NOMO-1 (cell line): ENCODE measurements around the gene IFNAR2.
"Not testable (repeated sequence)": the region's sequence is repeated elsewhere in the genome, so short reads cannot be mapped to it uniquely, and the experiment has no call there.

Experiments
- DNase-seq, 2 experiments: peaks; one replicate each; lab custom pipeline; 2025; ENCODE audit not compliant: unreplicated experiment in 2 of 2; lab: John Stamatoyannopoulos, UW

Gene IFNAR2

DNA sequence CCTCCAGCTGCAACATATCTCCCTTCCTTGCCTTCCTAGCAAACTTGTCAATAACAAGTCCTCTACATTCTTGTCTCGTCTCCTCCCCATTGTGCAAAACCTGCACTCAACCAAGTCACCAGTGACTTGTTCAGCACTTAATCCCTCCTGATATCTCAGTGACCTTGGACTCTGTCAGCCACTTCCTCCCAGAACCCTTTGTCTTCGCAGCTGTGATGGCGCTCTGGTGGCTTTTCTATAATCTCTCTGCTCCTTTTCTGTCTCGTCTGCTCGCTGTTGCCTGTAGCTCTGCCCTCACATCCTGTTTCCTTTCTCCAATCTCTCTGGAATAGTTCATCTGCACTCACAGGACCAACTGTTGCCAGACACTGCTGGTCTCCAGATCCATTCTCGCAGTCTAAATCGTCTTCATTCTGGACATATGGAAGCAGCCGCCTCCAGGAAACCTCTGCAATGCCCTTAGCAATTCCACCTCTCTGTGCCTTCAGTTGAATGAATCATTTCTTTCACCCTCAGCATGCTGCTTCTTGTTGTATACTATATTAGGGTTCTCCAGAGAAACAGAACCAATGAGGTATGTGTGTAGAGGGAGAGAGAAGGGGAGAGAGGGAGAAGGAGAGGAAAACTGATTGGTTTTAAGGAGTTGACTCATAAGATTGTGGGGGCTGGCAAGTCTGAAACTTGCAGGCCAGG is 17.4 kb upstream of the IFNAR2 start:
- DNase-seq, result peak in 1 of 2 experiments; percentile 31

DNA sequence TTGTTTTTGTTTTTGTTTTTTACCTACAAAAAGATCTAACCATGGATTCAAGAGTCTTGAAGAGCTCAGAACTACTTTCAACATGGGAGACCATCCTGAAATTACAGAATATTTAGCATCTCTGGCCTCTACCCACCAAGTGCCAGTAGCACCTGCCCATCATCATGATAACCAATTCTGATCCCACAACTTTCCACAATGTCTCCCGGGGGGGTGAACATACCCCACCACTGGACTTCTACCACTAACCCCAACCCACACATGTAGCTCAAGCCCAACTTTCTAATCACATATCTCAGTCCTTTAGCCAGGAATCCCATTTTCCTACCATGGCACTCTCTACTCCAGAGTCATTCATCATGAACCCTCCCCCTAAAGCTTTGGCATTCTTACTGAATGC is 15.7 kb upstream of the IFNAR2 start:
- no peak for DNase-seq

DNA sequence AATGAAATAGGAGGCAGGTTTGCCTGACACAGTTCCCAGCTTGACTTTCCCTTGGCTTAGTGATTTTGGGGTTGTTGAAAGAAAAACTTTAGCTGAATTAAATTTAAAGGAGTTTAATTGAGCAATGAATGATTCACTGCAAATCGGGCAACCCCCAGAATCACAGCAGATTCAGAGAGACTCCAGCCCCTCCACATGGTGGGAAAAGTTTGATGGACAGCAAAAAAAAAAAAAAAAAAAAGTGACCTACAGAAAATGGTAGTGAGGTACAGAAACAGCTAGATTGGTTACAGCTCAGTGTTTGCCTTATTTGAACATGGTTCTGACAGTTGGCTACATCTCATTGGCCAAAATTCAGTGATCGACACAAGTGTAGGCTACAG is 12.6 kb upstream of the IFNAR2 start:
- no peak for DNase-seq

DNA sequence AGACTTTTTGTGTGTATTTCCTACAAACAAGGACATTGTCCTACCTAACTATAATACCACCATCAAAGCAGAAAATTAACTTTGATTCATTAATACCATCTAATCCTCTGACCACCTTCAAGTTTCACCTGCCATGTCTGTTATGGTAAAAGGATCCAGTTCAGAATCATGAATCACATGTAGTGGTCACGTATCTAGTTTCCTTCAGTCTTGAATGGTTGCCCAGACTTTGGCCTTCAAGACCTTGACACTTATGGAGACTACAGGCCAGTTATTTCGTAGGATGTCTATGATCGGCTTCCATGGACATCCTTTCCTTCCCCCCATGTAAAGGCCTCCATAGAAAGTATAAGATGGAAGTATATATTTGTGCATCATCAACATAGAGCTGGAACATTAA is 10.4 kb upstream of the IFNAR2 start:
- no peak for DNase-seq

DNA sequence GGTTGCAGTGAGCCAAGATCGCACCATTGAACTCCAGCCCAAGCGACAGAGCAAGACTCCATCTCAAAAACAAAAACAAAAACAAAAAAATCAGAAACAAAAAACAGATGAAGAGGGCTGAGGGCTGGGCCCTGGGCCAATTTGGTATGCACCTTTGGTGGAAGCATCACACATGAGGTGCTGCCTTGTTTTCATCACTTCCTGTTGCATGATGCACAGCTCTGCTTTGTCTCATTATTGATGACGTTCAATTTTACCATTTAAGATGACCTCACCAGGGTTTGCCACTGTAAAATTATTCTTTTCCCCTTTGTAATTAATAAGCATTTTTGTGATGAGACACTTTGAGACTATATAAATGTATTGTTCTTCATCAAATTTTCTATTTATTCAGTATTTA is 9.8 kb upstream of the IFNAR2 start:
- DNase-seq, result no peak

DNA sequence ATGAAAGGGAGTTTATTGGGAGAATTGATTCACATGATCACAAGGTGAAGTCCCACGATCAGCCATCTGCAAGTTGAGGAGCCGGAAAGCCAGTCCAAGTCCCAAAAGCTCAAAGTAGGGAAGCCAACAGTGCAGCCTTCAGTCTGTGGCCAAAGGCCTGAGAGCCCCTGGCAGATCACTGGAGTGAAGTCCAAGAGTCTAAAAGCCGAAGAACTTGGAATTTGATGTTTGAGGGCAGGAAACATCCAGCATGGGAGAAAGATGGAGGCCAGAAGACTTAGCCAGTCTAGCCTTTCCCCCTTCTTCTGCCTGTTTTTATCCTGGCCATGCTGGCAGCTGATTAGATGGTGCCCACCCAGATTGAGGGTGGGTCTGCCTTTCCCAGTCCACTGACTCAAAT is 4.4 kb upstream of the IFNAR2 start:
- DNase-seq, result not testable (repeated sequence)

DNA sequence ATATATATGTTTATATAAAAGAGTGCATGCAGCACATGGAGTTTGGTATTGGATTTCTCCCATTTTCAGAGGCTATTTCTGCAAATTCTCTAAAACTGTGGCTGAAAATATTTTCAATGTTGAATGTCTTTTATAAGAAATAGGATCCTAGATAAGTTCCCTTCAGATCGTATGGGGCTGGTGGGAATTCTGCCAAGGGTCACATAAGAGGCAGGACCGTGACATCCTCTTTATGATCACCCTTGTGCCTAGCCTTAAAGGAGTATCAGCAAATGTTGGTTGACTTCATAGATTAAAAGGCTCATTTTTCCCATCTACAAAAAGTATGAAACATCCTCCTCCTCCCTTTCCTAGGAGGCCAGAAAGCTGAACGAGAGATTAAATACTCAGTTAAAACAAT is 1.3 kb upstream of the IFNAR2 start:
- DNase-seq, result no peak

DNA sequence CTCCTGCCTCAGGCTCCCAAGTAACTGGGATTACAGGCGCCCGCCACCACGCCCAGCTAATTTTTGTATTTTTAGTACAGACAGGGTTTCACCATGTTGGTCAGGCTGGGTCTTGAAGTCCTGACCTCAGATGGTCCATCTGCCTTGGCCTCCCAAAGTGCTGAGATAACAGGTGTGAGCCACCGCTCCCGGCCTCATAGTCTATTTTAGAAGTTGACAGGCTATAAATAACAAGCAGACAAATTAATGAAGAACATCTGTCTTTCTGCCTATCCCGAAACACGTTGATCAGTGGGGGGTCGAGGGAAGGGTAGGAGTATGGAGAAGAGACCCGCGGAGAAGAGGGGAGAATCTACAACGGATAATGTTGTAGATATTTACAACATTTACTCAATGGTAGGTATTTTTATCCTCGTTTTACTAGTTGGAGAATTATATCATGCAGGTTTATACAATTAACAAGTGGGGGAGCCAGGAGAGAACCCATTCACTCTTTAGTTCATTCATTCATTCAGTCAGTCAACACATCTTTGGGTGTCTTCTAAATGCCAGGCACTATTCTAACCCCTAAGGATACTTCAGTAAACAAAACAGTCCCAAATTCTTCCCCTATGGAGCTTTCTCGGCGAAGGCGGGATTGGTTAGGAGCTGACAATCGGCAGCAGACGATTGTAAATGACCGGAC is 497 bp upstream of the IFNAR2 start:
- no peak for DNase-seq

DNA sequence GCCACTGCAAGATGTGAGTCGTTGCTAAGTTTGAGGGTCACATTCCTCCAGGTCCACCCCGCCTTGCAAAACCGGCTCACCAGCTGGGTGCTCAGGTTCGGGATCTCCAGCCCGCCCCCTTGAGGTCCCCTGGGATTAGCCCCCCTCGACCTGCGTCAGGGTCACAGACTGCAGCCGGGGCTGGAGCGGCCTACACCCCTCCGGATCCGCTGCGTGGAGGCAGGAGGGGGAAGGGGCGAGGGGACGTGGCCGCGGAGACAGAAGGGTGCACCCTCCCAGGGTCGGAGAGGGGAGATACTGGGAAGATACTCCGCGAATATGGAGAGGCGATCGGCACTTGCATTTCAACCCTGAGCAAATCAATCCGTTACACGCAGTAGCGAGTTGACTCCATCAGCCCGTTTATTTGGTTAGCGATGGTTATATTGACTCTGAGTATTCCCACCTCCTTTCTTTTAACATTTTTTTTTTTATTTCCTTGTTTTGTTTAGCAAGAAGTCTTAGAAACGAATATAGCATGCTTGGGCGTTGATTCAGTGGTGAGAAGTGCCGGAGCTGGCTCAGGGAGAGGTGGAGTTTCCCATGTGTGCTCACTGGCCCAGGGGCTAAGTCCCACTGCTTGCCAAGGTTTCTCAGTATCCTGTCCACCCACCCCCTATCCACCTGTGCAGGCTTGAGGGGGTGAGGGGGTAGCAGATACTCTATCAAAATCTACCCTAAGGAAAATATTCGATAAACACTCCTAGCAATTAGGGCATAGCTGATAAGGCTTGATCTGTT is 997 bp downstream of the IFNAR2 start:
- peak in 1 of 2 experiments; percentile 40 for DNase-seq

DNA sequence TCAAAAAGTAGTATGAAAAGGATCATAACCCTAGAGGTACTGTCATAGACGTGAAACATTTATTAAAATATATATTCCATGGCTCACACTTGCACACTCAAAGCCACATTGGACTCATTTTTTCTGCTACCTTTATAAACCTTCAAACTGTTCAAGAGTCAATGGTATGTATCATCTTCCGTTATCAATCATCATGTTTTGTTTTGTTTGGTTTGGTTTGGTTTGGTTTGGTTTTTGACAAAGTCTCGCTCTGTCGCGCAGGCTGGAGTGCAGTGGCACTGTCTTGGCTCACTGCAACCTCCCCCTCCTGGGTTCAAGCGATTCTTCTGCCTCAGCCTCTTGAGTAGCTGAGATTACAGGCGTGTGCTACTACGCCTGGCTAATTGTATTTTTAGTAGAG is 1.8 kb downstream of the IFNAR2 start:
- no peak for DNase-seq

DNA sequence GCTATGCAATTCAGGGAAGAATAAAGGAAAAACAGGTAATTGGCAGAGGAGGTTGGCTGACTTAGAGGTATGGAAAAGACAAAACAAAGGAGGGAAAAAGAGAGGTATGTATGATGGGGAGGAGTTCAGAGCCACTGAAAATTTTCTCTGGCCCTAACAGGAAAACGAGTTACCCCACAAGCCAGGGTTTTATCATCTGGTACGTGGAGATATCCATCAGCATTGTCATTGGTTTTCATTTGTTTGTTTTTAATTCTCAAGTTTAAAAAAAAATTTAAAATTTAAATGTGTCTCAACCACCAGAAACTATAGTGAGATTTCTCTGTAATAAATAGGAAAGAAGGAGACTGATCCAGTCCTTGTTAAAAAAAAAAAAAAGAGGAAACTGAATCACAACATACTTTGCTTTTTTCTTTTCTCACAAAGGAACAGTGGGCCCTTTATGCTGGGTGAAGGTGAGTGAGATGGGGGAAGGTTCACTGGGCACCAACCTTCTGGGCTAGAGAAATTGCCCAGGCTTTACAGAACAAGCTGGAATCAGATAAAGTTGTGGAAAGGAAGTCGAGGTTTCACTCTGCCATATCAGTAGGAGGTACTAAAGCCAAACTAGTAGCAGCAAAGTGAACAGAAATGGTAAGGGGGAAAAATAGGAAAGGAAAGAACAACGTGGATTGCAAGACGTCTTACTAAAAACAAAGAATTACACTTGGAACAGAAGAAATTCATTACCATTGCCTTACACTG is 2.7 kb downstream of the IFNAR2 start:
- DNase-seq, result peak in 1 of 2 experiments; percentile 26

DNA sequence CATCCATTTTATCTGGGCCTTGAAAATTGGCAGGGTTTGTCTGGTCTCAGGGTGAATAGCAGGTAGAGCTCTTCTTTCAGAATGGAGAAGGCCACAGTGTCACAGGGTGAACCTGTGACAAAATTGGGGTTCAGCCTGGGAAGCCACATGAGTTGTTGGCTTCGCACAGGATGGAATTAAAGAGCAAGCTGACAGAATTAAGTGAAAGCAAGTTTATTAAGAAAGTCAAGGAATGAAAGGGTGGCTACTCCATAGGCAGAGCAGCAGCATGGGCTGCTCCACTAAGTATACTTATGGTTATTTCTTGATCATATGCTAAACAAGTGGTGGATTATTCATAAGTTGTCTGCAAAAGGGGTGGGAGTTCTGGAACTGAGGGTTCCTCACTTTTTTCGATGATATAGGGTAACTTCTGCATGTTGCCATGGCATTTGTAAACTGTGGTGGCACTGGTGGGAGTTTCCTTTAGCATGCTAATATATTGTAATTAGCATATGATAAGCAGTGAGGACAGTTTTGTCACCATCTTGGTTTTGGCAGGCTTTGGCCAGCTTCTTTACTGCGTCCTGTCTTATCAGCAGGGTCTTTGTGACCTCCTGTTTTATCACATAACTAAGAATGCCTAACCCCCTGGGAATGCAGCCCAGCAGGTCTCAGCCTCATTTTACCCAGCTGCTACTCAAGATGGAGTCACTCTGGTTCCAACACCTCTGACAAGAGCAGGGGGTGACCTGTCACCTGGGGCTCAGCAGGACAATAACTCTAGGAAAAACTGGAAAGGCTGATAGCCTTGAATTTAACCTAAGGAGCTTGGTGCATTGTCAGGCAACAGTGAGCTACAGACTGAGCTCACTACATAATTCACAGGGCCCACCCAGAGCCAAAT is 5.1 kb downstream of the IFNAR2 start:
- DNase-seq, result no peak

DNA sequence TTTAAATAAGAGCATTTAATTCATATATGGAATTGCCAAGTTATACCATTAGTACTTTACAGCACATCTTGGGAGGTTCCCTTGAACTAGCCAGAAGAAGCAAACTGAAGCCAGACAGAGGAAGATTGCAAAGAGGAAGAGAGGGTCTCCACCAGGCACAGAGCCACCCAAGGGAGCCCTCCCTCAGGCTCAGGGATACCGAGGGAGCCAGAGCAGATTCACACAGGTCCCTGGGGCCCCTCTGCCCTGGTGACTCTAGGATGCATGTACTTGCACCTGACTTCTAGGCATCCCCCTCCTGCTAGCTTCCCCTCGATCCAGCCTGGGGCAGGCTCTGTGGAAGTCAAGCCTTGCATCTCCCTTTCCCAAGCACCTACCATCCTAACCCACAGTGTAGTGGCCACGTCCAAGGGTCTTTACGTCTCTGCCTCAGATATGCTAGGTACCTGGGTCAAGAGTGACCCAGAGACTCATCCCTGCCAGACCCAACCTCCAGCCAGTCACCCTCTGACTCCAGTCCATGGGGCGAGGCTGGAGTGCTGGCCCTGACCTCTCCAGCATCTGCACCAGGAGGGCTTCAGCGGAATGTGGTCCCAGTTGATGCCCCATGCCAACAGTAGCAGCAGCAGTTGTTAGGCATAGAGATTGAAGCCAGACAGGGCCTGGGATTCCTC is 6.4 kb downstream of the IFNAR2 start:
- DNase-seq, result no peak

DNA sequence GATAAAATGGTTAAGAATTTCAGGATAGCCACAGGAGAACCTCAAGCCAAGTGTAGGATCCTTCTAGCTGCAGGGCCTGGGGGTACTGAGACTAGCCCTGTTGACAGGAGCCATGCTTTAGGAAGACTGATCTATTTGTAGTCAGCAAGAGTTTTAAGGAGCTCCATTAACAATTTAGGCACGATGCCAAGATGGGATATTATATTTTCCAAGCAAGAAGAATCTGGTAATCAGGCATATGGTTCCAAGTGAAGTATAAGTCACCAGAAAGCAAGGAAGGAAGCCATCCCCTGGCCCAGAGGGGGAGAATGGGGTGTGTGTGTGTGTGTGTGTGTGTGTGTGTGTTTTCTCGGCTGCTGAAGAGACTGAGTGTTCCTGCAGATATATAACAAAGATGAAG is 7.0 kb downstream of the IFNAR2 start:
- no peak for DNase-seq

DNA sequence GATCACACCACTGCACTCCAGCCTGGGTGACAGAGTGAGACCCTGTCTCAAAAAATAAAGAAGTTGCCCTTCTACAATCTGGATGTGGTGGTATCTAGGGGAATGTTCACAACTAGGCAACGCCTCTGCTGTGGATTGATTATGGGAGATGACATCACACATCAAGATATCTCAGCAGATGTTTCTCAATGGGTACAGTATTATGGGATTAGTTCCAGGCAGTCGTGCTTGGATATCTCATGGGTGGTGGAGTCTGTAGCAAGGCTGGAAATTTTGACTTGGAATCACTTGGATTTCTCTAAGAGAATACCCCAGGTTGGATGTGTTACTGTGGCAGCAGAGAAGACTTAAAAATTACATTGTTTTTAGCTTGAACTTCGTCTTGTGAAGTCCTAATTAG is 7.7 kb downstream of the IFNAR2 start:
- no peak for DNase-seq

DNA sequence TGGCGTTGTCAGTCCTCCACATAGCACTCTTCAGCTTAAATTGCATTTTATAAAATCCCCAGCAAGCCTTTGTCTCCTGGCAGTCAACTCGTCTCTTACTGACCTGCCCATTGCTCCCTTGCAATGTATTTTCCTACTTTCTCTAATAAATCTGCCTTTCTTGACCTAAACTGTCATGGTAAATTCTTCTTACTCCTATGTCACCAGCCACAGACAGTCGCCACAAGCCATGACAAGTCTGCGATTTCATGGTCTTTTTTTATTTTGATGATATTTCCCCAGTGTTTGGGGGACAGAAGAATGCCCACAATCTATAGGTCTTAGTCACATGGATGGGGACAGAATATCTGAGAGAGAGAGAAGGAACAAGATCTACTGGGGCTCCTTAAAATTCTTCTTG is 8.4 kb downstream of the IFNAR2 start:
- no peak for DNase-seq

DNA sequence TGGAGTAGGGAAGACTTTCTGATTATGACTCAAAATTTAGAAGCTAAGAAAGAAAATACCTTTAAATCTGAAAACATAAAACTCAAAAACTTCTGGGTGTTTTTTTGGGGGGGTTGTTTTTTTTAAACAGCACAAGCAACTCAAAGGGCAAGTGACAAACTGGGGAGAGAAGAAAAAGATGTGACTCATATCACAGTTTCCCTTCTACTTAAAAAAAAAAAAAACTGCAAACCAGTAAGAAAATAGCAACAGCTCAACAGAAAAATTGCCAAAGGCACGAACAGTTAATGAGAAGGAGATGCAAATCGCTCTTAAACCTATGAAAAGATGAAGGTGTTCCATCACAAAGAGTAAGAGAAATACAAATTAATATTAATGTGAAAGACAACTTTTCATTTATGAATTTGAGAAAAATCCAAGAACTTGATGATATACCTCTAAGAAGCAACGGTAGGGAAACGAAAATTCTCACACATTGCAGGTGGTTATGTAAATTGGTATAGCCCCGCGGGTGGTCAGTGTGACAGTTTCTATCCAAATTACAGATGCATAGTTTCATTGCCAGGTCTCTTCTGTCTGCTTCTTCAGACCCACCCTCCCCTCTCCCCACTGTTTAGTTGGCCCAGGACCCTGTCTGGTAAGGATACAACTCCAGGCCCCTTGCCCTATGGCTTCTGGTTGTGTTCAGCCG is 9.0 kb downstream of the IFNAR2 start:
- peak; percentile 61 to 72 for DNase-seq

DNA sequence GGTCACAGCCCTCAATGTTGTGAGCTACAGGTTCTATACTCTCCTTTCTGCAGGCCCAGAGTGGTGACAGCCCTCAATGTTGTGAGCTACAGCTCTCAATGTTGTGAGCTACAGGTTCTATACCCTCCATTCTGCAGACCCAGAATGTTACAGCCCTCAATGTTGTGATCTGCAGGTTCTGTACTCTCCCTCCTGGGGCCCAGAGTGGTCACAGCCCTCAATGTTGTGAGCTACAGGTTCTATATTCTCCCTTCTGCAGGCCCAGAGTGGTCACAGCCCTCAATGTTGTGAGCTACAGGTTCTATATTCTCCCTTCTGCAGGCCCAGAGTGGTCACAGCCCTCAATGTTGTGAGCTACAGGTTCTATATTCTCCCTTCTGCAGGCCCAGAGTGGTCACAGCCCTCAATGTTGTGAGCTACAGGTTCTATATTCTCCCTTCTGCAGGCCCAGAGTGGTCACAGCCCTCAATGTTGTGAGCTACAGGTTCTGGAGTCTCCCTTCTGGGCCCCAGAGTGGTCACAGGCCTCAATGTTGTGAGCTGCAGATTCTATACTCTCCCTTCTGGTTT is 9.9 kb downstream of the IFNAR2 start:
- DNase-seq, result not testable (repeated sequence)

DNA sequence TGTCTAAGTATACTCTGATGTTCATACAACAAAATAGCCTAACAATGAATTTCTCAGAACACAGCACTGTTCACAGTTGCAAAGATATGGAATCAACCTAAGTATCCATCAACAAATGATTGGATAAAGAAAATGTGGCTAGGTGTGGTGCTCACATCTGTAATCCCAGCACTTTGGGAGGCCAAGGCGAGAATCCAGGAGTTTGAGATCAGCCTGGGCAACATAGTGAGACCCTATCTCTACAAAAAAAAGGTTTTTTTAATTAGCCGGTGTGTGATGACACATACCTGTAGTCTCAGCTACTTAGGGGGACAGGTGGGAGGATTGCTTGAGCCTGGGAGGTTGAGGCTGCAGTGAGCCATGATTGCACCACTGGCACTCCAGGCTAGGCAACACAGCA is 10.7 kb downstream of the IFNAR2 start:
- DNase-seq, result no peak
